GM21786 (cell line): ENCODE results near the gene TMEM135.
"Not testable (repeated sequence)": the region's sequence is repeated elsewhere in the genome, so short reads cannot be mapped to it uniquely, and the experiment has no call there.

Source experiments
- ATAC-seq: cut with Tn5 transposase; IDR thresholded peaks from one replicate; pipeline ENCODE4 v1.9.1; 2021; ENCODE audit not compliant: unreplicated experiment

Gene TMEM135

DNA sequence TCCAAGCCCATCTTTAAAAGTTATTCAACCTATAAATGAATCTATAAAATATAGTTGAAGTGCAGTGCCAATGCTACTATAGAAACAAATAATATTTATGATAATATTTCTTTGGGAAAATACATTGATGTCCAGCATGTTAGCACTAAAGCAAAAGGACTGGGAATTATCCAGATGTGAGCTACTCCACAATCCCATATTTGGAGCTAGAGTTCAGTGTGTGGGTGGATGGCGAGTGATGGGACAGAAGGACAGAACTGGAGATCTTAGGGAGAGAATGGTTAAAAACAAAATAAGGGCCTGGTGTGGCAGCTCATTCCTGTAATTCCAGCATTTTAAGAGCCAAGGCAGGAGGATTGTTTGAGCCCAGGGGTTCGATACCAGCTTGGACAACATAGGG is 216.8 kb downstream of the TMEM135 start:
- no peak for ATAC-seq

- no peak for ATAC-seq
These were observed 217.9 kb downstream of the TMEM135 start for GRCh38 chr11:87255589-87255988.

- ATAC-seq, result no peak
These were observed 219.1 kb downstream of the TMEM135 start for GRCh38 chr11:87256694-87257340.

DNA sequence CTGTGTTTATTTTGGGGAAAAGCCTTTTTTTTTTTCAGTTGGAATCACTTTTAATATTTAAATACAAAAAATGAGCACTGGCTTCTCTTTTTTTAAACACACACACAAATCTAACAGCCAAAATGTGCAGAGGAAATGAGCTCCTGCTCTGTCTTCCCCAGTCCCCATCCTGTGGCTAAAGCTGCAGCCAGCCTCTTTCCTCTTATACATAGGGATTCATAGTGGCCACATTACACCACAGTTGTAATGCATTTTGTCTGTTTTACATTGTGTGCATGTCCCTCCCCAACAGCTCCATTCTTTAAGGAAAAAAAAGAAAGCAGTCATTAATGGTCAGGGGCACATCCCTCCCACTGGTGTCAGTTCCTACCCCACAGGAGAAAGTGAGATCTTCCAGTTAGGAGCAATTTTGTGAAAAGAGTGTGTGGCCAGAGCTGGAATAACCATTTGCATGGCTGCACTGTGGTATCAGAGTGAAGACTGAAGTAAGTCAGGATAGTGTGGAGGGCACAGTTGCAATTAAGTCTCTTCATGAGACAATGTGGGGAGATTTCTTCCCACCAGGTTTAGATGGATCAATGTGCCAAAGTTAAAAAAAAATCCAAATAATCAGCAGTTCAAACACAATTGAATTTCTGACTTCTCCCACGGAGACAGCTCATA is 220.6 kb downstream of the TMEM135 start:
- no peak for ATAC-seq

DNA sequence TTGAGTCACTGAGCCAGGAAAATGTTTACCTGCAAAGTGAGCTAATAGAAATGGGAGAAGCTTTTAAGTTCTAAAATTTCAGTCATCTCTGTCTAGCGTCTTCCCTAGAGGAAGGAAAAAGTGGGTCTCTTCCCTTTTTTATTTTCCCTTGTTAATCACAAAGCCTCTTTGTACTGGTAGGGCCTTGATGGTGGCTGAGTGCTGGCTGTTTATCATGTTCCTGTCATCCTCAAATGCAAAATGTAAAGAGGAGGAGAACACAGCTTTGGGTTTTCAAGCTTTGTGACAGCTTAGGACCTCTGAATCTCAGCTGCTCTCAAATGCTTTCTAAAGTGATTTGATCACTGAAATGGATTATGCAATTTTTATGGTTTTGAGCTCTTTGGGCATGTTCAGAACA is 222.0 kb downstream of the TMEM135 start:
- ATAC-seq, result no peak

- no peak for ATAC-seq
These were observed 223.1 kb downstream of the TMEM135 start for GRCh38 chr11:87260811-87261210.

GRCh38 chr11:87263264-87263838 is 225.6 kb downstream of the TMEM135 start:
- no peak for ATAC-seq

DNA sequence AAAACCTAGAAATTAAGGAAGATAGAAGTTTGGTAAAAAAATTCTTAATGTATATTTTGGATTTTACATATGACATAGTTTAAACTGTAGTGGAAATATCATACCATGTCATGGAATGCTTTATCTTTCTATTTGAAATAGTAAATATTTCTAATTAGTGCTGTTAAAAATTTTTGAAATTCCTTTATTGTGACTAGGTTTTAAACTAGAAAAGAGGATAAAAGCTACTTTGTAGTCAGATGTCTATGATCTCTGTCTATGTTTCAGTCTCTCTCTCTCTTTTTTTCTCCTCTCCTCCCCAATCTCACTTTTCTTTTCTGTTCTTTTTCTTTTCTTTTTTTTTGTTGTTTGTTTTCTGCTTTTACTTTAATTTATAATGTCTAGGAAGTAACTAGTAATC is 226.2 kb downstream of the TMEM135 start:
- no peak for ATAC-seq

GRCh38 chr11:87265132-87265531 is 227.4 kb downstream of the TMEM135 start:
- ATAC-seq, result no peak

DNA sequence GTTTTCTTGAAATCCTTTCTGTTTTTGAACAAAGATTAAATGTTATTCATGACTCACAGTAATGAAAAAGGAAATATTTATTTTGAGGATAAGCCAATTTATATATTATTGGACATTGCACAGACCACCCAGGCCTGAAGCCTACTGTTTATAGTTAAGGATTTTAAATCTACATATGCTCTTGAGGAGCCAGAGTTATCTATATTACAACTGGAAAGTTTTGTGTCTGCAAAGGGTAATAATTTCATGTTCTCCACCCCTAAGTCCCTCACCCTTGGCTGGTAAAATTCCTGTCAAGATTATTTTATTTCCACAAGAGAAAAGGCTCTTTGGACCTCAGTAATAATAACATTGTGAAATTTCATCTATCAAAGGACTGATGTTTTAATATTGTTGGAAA is 228.2 kb downstream of the TMEM135 start:
- ATAC-seq, result no peak

GRCh38 chr11:87266751-87267150 is 229.0 kb downstream of the TMEM135 start:
- no peak for ATAC-seq

DNA sequence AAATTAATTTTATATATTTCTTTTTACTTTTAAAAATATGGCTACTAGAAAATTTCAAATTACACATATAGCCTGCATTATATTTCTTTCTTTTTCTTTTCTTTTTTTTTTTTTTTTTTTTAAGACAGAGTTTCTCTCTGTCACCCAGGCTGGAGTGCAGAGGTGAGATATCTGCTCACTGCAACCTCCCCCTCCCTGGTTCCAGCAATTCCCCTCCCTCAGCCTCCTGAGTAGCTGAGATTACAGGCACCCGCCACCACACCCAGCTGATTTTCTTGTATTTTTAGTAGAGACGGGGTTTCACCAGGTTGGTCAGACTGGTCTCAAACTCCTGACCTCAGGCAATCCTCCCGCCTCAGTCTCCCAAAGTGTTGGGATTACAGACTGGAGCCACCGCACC is 234.2 kb downstream of the TMEM135 start:
- ATAC-seq, result not testable (repeated sequence)

GRCh38 chr11:87275176-87275575 is 237.4 kb downstream of the TMEM135 start:
- ATAC-seq, result no peak

DNA sequence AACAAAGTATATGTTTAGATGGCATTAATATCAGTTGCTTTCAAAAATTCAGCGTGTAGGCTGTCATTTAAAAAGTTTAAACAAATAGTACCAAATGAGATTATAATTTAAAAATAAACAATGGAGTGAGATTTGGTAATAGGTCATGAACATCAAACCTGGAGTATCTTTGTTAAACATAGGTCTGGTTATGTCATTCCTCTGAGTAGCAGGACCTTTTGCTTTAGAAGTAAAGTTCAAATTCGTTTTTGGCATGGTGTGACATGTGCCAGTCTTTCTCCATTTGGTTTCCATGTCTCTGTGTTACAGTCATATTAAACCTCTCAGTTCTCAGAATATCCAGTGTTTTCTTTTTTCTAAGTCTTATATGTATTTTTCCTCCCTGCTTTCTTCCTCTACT is 242.4 kb downstream of the TMEM135 start:
- no peak for ATAC-seq

GRCh38 chr11:87281496-87281895 is 243.8 kb downstream of the TMEM135 start:
- no peak for ATAC-seq

GRCh38 chr11:87284306-87284705 is 246.6 kb downstream of the TMEM135 start:
- no peak for ATAC-seq

GRCh38 chr11:87285674-87286073 is 247.9 kb downstream of the TMEM135 start:
- ATAC-seq, result not testable (repeated sequence)

- ATAC-seq, result no peak
These were observed 248.6 kb downstream of the TMEM135 start for GRCh38 chr11:87286338-87286737.

GRCh38 chr11:87290304-87290922 is 252.7 kb downstream of the TMEM135 start:
- no peak for ATAC-seq

DNA sequence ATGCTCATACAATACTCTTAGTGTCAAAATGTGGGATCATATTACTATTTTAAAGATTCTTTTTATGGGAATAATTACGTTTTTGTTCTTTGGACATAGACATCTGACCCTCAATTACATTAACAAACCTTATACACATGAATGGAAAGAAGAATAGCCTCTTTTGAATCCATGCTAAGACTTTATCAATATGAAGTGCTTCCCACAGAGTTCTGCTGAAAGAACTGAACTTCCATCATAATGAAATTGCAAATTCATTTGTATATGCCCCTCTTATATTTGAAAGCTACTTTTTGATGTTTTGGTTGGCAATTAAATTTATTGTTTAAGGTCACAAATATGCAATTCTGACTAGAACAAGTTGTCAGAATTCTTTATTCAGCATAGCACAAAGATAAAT is 254.9 kb downstream of the TMEM135 start:
- no peak for ATAC-seq

DNA sequence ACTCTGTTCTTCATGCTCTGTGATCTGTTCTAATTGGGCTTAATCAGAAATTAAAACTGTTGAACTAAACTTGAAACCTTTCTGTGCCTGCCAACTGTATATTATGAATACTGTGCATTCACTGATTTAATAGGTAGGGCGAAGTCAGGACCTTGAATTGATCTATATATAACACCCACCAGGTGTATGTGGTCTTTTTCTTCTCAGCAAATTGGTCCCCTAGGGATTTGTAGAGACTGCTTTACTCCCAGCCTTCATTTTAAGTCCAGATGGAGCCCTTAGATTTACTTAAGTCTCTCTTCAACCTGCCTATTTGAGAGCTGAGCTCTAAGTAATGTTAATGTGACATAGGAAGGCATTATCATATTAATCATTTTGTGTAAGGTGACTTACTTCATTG is 257.5 kb downstream of the TMEM135 start:
- ATAC-seq, result no peak

GRCh38 chr11:87296627-87297026 is 258.9 kb downstream of the TMEM135 start:
- ATAC-seq, result no peak
